ENCODE data around the gene CARS2. TPM values are rescaled to one million over a fixed set of nuclear protein-coding genes. Genes with fewer than 3 reads are reported as not detected.
"Not testable (repeated sequence)": the region's sequence is repeated elsewhere in the genome, so short reads cannot be mapped to it uniquely, and the experiment has no call there.

Gene CARS2
- total and polyA plus RNA-seq, 8 donors, result 49.3 to 247 (median 75.7) TPM

- DNase-seq, result no peak
- Histone ChIP-seq H3K36me3 (peaks cover 28 to 95% (median 88%) of the 10 kb centered on the region in 4 donors), H3K9me3 (no peaks in the 10 kb centered on the region), H3K27ac (no peak overlapping the region), H3K4me3 (no peak overlapping the region), H3K4me1 (peaks cover 0 to 19% (median 9%) of the 10 kb centered on the region in 4 donors), H3K27me3 (no peaks in the 10 kb centered on the region)
- intact Hi-C loops (cut with DNase I; ENCODE audit: low total_unique reads), result no loop called here
- 61 to 87% (median 73%) methylated on average over 7 of the region's 7 CpGs for WGBS, 5 donors
- TF ChIP-seq CTCF (IDR thresholded peaks at IDR 0.05) (peak in 4 of 7 experiments; percentile 6 to 44 (median 27)), POLR2AphosphoS5 (IDR thresholded peaks at IDR 0.05) (no peak)
These were observed 25.1 kb downstream of the CARS2 start for GRCh38 chr13:110680852-110681251.

GRCh38 chr13:110677731-110678545, 28.0 kb downstream of the CARS2 start:
- no peak overlapping the region for H3K27ac ChIP-seq
- peaks cover 33 to 77% (median 71%) of the 10 kb centered on the region in 4 donors for H3K36me3 ChIP-seq
- WGBS, 5 donors, result 88 to 93% (median 91%) methylated on average over 27 to 28 of the region's 28 CpGs
- TF ChIP-seq CTCF (IDR thresholded peaks at IDR 0.05) (no peak), POLR2AphosphoS5 (IDR thresholded peaks at IDR 0.05) (no peak), POLR2A (IDR thresholded peaks at IDR 0.05) (no peak), EP300 (IDR thresholded peaks at IDR 0.05) (no peak)
- no peaks in the 10 kb centered on the region for H3K27me3 ChIP-seq
- H3K9me3 ChIP-seq, result no peaks in the 10 kb centered on the region
- DNase-seq, result no peak
- H3K4me3 ChIP-seq, result no peak overlapping the region
- peaks cover 0 to 5% (median 0%) of the 10 kb centered on the region in 4 donors for H3K4me1 ChIP-seq
- intact Hi-C loops (cut with DNase I; ENCODE audit: low total_unique reads), result no loop called here

- Histone ChIP-seq H3K9me3 (no peaks in the 10 kb centered on the region), H3K36me3 (peaks cover 24 to 67% (median 61%) of the 10 kb centered on the region in 4 donors), H3K27me3 (no peaks in the 10 kb centered on the region), H3K4me1 (peaks cover 0 to 5% (median 0%) of the 10 kb centered on the region in 4 donors), H3K27ac (no peak overlapping the region), H3K4me3 (no peak overlapping the region)
- intact Hi-C loops (cut with DNase I; ENCODE audit: low total_unique reads), result no loop called here
- 89 to 94% (median 90%) methylated on average over 23 to 28 of the region's 28 CpGs for WGBS, 5 donors
- TF ChIP-seq POLR2AphosphoS5 (IDR thresholded peaks at IDR 0.05) (no peak), CTCF (IDR thresholded peaks at IDR 0.05) (no peak), EP300 (IDR thresholded peaks at IDR 0.05) (no peak), POLR2A (IDR thresholded peaks at IDR 0.05) (no peak)
- DNase-seq, result no peak
These were observed 29.0 kb downstream of the CARS2 start for GRCh38 chr13:110676595-110677587.

- H3K27ac ChIP-seq; H3K27me3 ChIP-seq; H3K4me1 ChIP-seq; H3K9me3 ChIP-seq; intact Hi-C loops (cut with DNase I; ENCODE audit: low total_unique reads); H3K4me3 ChIP-seq; DNase-seq: not testable (repeated sequence)
- 94 to 100% (median 97%) methylated on average over 3 to 11 of the region's 11 CpGs for WGBS, 5 donors
- peaks cover 34 to 74% (median 60%) of the 10 kb centered on the region in 4 donors for H3K36me3 ChIP-seq
These were observed 36.1 kb downstream of the CARS2 start for GRCh38 chr13:110669814-110670213.

All from stomach (tissue), 9 donors.